ENCODE results near the gene CFAP251.
"Not testable (repeated sequence)": the region's sequence is repeated elsewhere in the genome, so short reads cannot be mapped to it uniquely, and the experiment has no call there.

CFAP251 gene

DNA sequence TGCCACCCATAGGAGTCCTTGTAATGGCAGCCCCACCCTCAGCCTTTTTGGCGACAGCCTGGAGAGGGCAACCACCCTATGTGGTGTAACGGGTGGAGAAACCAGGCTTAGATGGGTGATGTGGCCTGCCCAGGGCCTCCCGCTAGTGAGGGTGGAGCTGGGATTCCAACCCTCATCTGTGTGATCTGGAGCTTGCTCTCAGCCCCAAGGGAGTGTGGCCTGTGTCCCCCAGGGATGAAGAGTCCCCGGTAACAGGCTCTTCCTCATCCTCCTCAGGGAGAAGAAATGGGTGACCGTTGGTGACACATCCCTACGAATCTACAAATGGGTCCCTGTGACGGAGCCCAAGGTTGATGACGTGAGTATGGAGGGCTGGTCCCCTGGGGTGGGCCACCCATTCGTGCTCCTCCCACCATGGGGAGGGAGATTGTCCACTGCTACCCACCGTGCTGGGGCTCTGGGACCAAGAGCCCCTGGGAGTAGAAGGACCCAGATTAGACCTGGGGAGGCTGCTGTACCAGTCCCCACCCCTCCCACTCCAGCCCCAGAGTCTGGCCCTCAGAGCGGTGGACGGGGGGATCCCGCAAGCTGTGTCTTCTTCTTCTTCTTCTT, 112.1 kb downstream of the CFAP251 start:
- no peak for DNase-seq

GRCh38 chr12:122031342-122032216, 113.2 kb downstream of the CFAP251 start:
- DNase-seq = peak; percentile 31

DNA sequence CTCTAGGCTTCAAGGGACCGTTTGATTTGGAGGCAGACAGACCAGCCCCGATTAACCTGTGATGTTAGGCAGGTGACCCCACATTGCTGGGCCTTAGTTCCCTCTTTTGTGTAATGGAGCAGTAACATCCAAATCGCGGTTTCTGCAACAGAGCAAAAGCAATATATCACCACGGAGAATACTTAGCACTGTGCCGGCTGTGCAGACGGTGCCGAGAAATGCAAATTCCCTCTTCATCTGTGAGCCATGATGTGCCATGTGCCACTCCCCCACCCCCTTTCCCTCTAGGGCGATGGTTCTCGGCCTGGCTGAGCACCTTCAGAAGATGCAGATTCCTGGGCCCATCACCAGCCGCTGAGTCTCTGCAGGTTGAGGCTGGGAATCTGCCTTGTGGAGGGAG, 114.2 kb downstream of the CFAP251 start:
- no peak for DNase-seq

- DNase-seq = no peak
Measured at GRCh38 chr12:122035292-122035691, 116.9 kb downstream of the CFAP251 start.

DNA sequence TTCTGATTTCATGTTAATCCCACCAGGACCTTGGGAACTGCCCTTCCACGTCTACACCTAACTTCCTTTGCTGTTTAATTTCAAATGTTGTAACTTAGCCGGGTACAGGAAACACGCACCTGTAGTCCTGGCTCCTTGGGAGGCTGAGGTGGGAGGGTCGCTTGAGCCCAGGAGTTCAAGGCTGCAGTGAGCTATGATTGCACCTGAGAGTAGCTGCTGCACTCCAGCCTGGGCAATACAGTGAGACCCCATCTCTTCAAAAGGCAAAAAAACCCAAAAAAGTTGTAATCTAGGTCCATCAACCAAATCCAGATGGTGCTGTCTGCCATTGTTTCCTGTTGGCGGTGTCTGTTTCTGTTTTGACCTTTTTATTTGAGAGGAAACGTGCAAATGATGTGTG, 117.8 kb downstream of the CFAP251 start:
- no peak for DNase-seq

DNA sequence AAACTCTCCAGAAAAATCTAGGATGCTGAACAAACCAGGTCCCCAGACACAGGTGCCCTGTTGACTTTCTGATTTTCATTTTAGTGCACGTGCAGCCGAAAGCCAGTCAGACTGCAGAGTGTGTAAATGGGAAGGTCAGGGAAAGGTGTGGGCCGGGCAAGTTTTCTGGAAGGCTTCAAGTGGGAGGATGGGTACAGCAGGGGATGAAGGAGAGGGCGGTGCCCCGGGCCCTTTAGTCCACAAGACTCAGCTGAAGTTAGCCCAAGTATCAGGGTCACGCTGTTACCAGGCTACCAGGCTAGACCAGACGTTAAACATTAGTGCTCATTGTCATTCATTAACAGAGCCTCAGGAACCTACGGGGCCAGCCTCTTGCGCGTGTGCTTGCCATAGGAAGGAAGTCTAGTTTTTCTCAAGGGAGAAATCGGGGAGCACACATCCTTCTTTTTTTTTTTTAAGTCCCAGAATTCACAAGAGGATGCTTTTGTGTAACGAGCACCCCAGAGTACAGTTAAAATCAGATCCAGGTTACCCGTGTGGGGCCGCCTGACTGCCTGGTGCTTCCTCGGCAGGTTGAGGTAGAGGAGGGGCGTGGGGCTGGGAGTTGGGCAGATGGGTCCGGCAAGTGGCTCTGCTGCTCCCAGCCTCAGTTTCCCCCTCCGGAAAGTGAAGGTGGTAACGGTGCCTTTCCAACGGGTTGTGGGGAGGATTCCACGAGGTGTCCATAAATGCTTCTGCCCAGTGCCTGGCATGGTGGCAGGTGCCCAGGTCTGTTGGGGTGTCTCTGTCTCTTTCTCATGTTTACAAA, 122.4 kb downstream of the CFAP251 start:
- DNase-seq = no peak

- not testable (repeated sequence) for DNase-seq
Measured at GRCh38 chr12:122041458-122041857, 123.1 kb downstream of the CFAP251 start.

- no peak for DNase-seq
Measured at GRCh38 chr12:122042910-122043309, 124.5 kb downstream of the CFAP251 start.

DNA sequence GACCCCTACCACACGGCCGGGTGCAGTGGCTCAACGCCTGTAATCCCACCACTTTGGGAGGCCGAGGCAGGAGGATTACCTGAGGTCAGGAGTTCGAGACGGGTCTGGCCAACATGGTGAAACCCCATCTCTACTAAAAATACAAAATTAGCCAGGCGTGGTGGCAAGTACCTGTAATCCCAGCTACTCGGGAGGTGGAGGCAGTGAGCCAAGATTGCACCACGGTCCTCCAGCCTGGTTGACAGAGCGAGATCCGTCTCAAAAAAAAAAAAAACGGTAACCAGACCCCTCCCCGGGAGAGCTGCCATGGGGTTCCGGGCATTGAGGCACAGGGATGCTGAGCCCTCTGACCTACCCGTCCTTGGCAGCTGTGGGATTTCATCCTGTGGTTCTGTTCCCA, 125.1 kb downstream of the CFAP251 start:
- no peak for DNase-seq

DNA sequence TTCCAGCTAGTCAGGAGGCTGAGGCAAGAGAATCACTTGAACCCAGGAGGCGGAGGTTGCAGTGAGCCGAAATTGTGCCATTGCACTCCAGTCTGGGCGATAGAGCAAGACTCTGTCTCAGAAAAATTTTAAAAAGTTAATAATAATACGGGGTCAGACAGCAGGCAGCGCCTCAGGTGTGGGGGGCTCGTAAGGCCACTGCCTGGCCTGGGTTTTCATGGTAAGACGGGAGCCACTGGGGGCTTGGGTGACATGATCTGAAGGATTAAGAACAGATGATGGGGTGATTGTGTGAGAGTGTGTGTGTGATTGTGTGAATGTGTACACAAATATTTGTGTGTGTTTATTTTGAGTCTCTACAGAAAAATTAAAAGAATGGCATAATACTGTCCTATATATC, 126.9 kb downstream of the CFAP251 start:
- no peak for DNase-seq

DNA sequence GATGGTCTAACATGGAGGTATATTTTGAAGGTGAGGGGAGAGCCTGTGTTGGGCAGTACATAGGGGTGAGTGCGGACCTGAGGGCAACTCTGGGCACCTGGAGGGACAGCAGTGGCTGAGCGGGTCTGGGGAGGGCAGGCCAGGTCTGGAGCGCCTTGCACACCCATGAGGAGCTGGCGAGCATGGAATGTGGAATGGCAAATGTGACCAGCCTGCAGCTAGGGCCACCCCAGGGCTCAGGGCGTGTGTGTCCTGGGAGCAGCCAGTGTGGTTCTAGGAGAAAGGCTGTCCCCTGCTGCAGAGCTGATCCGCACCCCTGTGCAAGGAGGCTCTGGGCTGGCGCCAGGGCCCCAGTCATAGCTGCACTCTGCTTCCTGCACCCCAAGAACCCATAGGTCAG, 127.8 kb downstream of the CFAP251 start:
- no peak for DNase-seq

DNA sequence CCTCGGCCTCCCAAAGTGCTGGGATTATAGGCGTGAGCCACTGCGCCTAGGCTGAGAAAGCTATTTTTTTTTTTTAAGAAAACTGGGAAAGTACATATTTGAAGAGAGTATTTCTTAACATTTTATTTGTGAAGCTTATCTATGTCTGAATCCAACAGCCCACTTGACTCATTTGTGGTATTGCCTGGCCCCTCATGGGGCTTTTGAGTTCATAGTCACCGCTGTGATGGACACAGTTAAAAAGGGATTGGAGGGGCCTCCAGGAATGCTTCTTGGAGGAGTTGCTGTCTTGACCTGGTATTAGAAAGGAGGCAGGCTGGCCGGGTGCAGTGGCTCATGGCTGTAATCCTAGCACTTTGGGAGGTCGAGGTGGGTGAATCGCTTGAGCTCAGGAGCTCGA, 129.8 kb downstream of the CFAP251 start:
- DNase-seq = no peak

GRCh38 chr12:122049827-122050226, 131.4 kb downstream of the CFAP251 start:
- no peak for DNase-seq

DNA sequence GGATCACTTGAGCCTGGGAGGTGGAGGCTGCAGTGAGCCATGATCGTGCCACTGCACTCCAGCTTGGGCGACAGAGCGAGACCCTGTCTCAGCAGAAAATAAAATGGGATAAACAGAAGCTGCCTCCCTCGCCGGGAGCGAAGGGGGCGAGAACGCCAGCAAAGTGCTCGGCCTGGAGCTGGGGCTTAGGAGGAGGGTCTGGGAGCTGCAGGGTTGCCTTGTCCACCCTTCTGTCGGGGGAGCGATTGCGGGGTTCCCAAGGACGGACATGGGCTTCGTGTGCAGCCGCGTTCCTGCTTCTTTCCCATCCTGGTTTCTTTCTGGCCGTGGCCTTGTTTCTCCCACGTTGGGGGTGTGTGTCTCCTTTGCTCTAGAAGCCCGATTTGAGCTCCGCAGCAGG, 132.3 kb downstream of the CFAP251 start:
- no peak for DNase-seq

GRCh38 chr12:122051231-122051876, 133.0 kb downstream of the CFAP251 start:
- peak; percentile 11 for DNase-seq

GRCh38 chr12:122052285-122052684, 133.9 kb downstream of the CFAP251 start:
- no peak for DNase-seq
